Dedifferentiated amniotic fluid mesenchymal stem cell (primary cell): ENCODE data around the gene CLCN2.
A peak's percentile ranks its signal among the peaks of the same experiment; 100 is the strongest.
"Not testable (repeated sequence)": the region's sequence is repeated elsewhere in the genome, so short reads cannot be mapped to it uniquely, and the experiment has no call there.

Experiments used
- DNase-seq: peaks from one replicate; pipeline ENCODE4 v3.0.0-alpha.2; 2016; ENCODE audit errors: extremely low spot score

The CLCN2 gene

GRCh38 chr3:184345317-184346144, 15.9 kb downstream of the CLCN2 start:
- peak; percentile 54 for DNase-seq

- no peak for DNase-seq
Measured at GRCh38 chr3:184344579-184345316, 16.7 kb downstream of the CLCN2 start.

- no peak for DNase-seq
Measured at GRCh38 chr3:184343200-184343876, 18.1 kb downstream of the CLCN2 start.

- no peak for DNase-seq
Measured at GRCh38 chr3:184341925-184342324, 19.5 kb downstream of the CLCN2 start.

GRCh38 chr3:184339451-184340135, 21.8 kb downstream of the CLCN2 start:
- not testable (repeated sequence) for DNase-seq

GRCh38 chr3:184339001-184339400, 22.4 kb downstream of the CLCN2 start:
- no peak for DNase-seq

- no peak for DNase-seq
Measured at GRCh38 chr3:184338511-184338945, 22.9 kb downstream of the CLCN2 start.

- DNase-seq = no peak
Measured at GRCh38 chr3:184337981-184338380, 23.4 kb downstream of the CLCN2 start.

GRCh38 chr3:184337399-184337714, 24.0 kb downstream of the CLCN2 start, which contains the start of gene FAM131A:
Gene FAM131A (plus strand): TSS chr3:184337600. CDS start chr3:184337631, 31 bp downstream.
- no peak for DNase-seq

- DNase-seq = peak; percentile 44
Measured at GRCh38 chr3:184336547-184337398, 24.6 kb downstream of the CLCN2 start.

GRCh38 chr3:184335661-184336546, 25.5 kb downstream of the CLCN2 start:
- DNase-seq = peak; percentile 46

GRCh38 chr3:184335291-184335660, 26.1 kb downstream of the CLCN2 start:
- no peak for DNase-seq

- peak; percentile 34 for DNase-seq
Measured at GRCh38 chr3:184334470-184335158, 26.8 kb downstream of the CLCN2 start.

GRCh38 chr3:184333700-184334099, 27.7 kb downstream of the CLCN2 start:
- no peak for DNase-seq

- no peak for DNase-seq
Measured at GRCh38 chr3:184333190-184333589, 28.2 kb downstream of the CLCN2 start.

GRCh38 chr3:184332370-184333090, 28.9 kb downstream of the CLCN2 start:
- peak; percentile 65 for DNase-seq

- no peak for DNase-seq
Measured at GRCh38 chr3:184328516-184328915, 32.9 kb downstream of the CLCN2 start.

- no peak for DNase-seq
Measured at GRCh38 chr3:184327171-184327570, 34.2 kb downstream of the CLCN2 start.
